A549 (cell line): ENCODE data around the gene BCL2L13. TPM values are rescaled to one million over a fixed set of nuclear protein-coding genes. Genes with fewer than 3 reads are reported as not detected.

Source experiments
- ATAC-seq, 2 experiments: fragments of 200-7000 bp in 1 of 2; fragments of >200 bp in 1 of 2; cut with Nextera tagmentation in 1 of 2; cut with Tn5 transposase in 1 of 2; 3 replicates each; pipeline versions ENCODE4 v1.8.0 to v1.9.1; 2018 to 2020; ENCODE audit warnings: mild to moderate bottlenecking in 1 of 2, moderate library complexity in 1 of 2
- CTCF ChIA-PET: fragments of 300-600 bp; sonication (Branson Sonifier 250); formaldehyde crosslinking; extraction: SDS; loops from one replicate; lab custom pipeline; 2021; ENCODE audit warnings: antibody characterized with exemption, inconsistent platforms; lab: Yijun Ruan, JAX
- POLR2A ChIA-PET: fragments of 350-600 bp; formaldehyde crosslinking; extraction: SDS; loops from one replicate; lab custom pipeline; 2021; ENCODE audit warnings: antibody characterized with exemption, inconsistent platforms; lab: Yijun Ruan, JAX
- DNase-seq, 2 experiments: peaks; one replicate each; pipeline versions ENCODE4 v3.0.0 to v3.0.0-alpha.2; 2011 to 2016; ENCODE audit warnings: low read depth in 1 of 2, low spot score in 1 of 2
- FAIRE-seq: peaks from 2 replicates; lab custom pipeline; 2011; peaks lifted over from hg19 to GRCh38; lab: Jason Lieb, UNC
- H3K27ac ChIP-seq, 2 experiments: fragments of >200 bp; sonication (Bioruptor Twin); formaldehyde crosslinking; 3 replicates each; pipeline ENCODE4 v1.5.1; 2016 to 2017
- H3K4me1 ChIP-seq: fragments of >200 bp; sonication (Bioruptor Twin); formaldehyde crosslinking; 3 replicates; pipeline ENCODE4 v1.6.1; 2016
- H3K4me2 ChIP-seq: fragments of >200 bp; sonication (Bioruptor Twin); formaldehyde crosslinking; 3 replicates; pipeline ENCODE4 v1.6.1; 2016
- H3K4me3 ChIP-seq: fragments of >200 bp; sonication (Bioruptor Twin); formaldehyde crosslinking; 3 replicates; pipeline ENCODE4 v1.5.1; 2016
- H3K9me3 ChIP-seq: fragments of >200 bp; sonication (Bioruptor Twin); formaldehyde crosslinking; 3 replicates; pipeline ENCODE4 v1.6.1; 2016
- BCL3 ChIP-seq: fragments of >200 bp; sonication (Bioruptor Twin); formaldehyde crosslinking; IDR thresholded peaks from 3 replicates; pipeline ENCODE4 v1.6.1; 2016
- BHLHE40 ChIP-seq: IDR thresholded peaks from 2 replicates; pipeline ENCODE4 v1.6.1; 2012; ENCODE audit warnings: low read depth, low read length, inconsistent platforms
- CEBPB ChIP-seq, 2 experiments: fragments of >200 bp in 1 of 2; sonication (Bioruptor Twin) in 1 of 2; formaldehyde crosslinking in 1 of 2; IDR thresholded peaks; 2 replicates each; pipeline ENCODE4 v1.6.1; 2012 to 2016
- CHD2 ChIP-seq: fragments of 150-350 bp; IDR thresholded peaks from 2 replicates; pipeline ENCODE4 v1.6.1; 2014; ENCODE audit warnings: low read length; ENCODE audit not compliant: partially characterized antibody
- CHD4 ChIP-seq: fragments of 200-600 bp; sonication (generic); IDR thresholded peaks from 2 replicates; pipeline ENCODE4 v1.6.1; 2016; ENCODE audit warnings: antibody characterized with exemption, mild to moderate bottlenecking, borderline replicate concordance
- EHF ChIP-seq: fragments of 250-450 bp; sonication (Bioruptor Pico); IDR thresholded peaks from 2 replicates; pipeline ENCODE4 v1.5.0; 2020; ENCODE audit warnings: mild to moderate bottlenecking
- FOSL2 ChIP-seq, 2 experiments: fragments of 450-650 bp in 1 of 2; fragments of >200 bp in 1 of 2; sonication (Bioruptor Twin) in 1 of 2; formaldehyde crosslinking; IDR thresholded peaks; 2 replicates each; pipeline versions ENCODE4 v1.5.0 to v1.6.1; 2016 to 2020; ENCODE audit warnings: mild to moderate bottlenecking in 1 of 2, moderate library complexity in 1 of 2
- FOXS1 ChIP-seq: fragments of 250-450 bp; sonication (Bioruptor Pico); IDR thresholded peaks from 2 replicates; pipeline ENCODE4 v1.5.0; 2020; ENCODE audit warnings: mild to moderate bottlenecking, moderate library complexity
- HES2 ChIP-seq: fragments of >200 bp; sonication (Bioruptor Twin); formaldehyde crosslinking; IDR thresholded peaks from 2 replicates; pipeline ENCODE4 v1.6.1; 2016
- HEYL ChIP-seq: fragments of 250-450 bp; sonication (Bioruptor Pico); IDR thresholded peaks from 2 replicates; pipeline ENCODE4 v1.8.0; 2021; ENCODE audit warnings: mild to moderate bottlenecking, moderate library complexity
- HMGXB4 ChIP-seq: fragments of 250-450 bp; sonication (Bioruptor Pico); IDR thresholded peaks from 2 replicates; pipeline ENCODE4 v1.5.0; 2021; ENCODE audit warnings: mild to moderate bottlenecking, moderate library complexity, borderline replicate concordance
- HOXA7 ChIP-seq: fragments of 250-450 bp; sonication (Bioruptor Pico); IDR thresholded peaks from 2 replicates; pipeline ENCODE4 v1.5.0; 2020; ENCODE audit warnings: mild to moderate bottlenecking, moderate library complexity
- JUN ChIP-seq, 2 experiments: fragments of >200 bp; sonication (Bioruptor Twin); formaldehyde crosslinking; IDR thresholded peaks; 2 replicates in 1 of 2; 3 replicates in 1 of 2; pipeline ENCODE4 v1.6.1; 2016 to 2017
- KDM1A ChIP-seq: fragments of 200-600 bp; sonication (generic); IDR thresholded peaks from 2 replicates; pipeline ENCODE4 v1.6.1; 2016; ENCODE audit warnings: low read depth, mild to moderate bottlenecking
- KDM5A ChIP-seq: fragments of 200-600 bp; sonication (generic); IDR thresholded peaks from 2 replicates; pipeline ENCODE4 v1.6.1; 2016; ENCODE audit warnings: antibody characterized with exemption, mild to moderate bottlenecking
- MAFK ChIP-seq: fragments of 450-650 bp; IDR thresholded peaks from 2 replicates; pipeline ENCODE4 v1.6.1; 2014; ENCODE audit not compliant: partially characterized antibody
- MYC ChIP-seq: IDR thresholded peaks from 2 replicates; pipeline ENCODE4 v1.6.1; 2012; ENCODE audit warnings: mild to moderate bottlenecking, inconsistent platforms, low read length, improper control_type of control experiment, borderline replicate concordance
- PHF8 ChIP-seq: fragments of 200-600 bp; sonication (generic); IDR thresholded peaks from 2 replicates; pipeline ENCODE4 v1.6.1; 2016; ENCODE audit warnings: low read depth, mild to moderate bottlenecking, antibody characterized with exemption, moderate library complexity, borderline replicate concordance
- RAD21 ChIP-seq, 2 experiments: fragments of >200 bp in 1 of 2; sonication (Bioruptor Twin) in 1 of 2; formaldehyde crosslinking in 1 of 2; IDR thresholded peaks in 1 of 2; conservative IDR thresholded peaks in 1 of 2; 2 replicates in 1 of 2; 3 replicates in 1 of 2; pipeline ENCODE4 v1.6.1; 2012 to 2018; ENCODE audit warnings: inconsistent platforms in 1 of 2
- RCOR1 ChIP-seq: fragments of 150-350 bp; IDR thresholded peaks from 2 replicates; pipeline ENCODE4 v1.6.1; 2014; ENCODE audit warnings: antibody characterized with exemption, low read length, low read depth
- REST ChIP-seq: fragments of 200-600 bp; sonication (generic); IDR thresholded peaks from 2 replicates; pipeline ENCODE4 v1.6.1; 2016; ENCODE audit warnings: antibody characterized with exemption, mild to moderate bottlenecking, moderate library complexity
- RFX5 ChIP-seq: fragments of 450-650 bp; IDR thresholded peaks from 2 replicates; pipeline ENCODE4 v1.7.1; 2014; ENCODE audit warnings: antibody characterized with exemption, mild to moderate bottlenecking, moderate library complexity
- SMC3 ChIP-seq: fragments of >200 bp; sonication (Bioruptor Twin); formaldehyde crosslinking; IDR thresholded peaks from 3 replicates; pipeline ENCODE4 v1.6.1; 2018; ENCODE audit warnings: inconsistent platforms
- SREBF2 ChIP-seq: fragments of 450-650 bp; IDR thresholded peaks from 2 replicates; pipeline ENCODE4 v1.6.1; 2014; ENCODE audit warnings: mild to moderate bottlenecking, moderate library complexity
- TFCP2L1 ChIP-seq: fragments of 250-450 bp; sonication (Bioruptor Pico); IDR thresholded peaks from 2 replicates; pipeline ENCODE4 v1.5.0; 2021; ENCODE audit warnings: mild to moderate bottlenecking
- TP53 ChIP-seq: fragments of 250-450 bp; sonication (Bioruptor Pico); IDR thresholded peaks from 2 replicates; pipeline ENCODE4 v1.5.0; 2021; ENCODE audit warnings: mild to moderate bottlenecking, moderate library complexity
- ZC3H11A ChIP-seq: fragments of 450-650 bp; IDR thresholded peaks from 2 replicates; pipeline ENCODE4 v1.6.1; 2014; ENCODE audit warnings: antibody characterized with exemption, mild to moderate bottlenecking
- WGBS: methylation state at CpG from one replicate; pipeline ENCODE4 v1.1.6; 2017; ENCODE audit errors: missing lambda C conversion rate; 5-methylcytosine and 5-hydroxymethylcytosine counted together
- polyA plus RNA-seq, 4 experiments: library from polyadenylated mRNA; depleted of rRNA in 3 of 4; stranded (reverse); fragments of >200 nt; fragmentation: RNase III in 1 of 4; extraction: RNeasy Plus Mini Kit Qiagen cat#74134 plus additional on column Dnase treatment in 1 of 4; gene quantifications; 2 replicates in 3 of 4; 3 replicates in 1 of 4; pipeline ENCODE4 v1.2.3, GENCODE V29; 2011 to 2017
- TF ChIP-seq, protein P1 (sequence below): fragments of 450-650 bp; IDR thresholded peaks from 2 replicates; pipeline ENCODE4 v1.6.1; 2014; ENCODE audit warnings: antibody characterized with exemption

The BCL2L13 gene
- polyA plus RNA-seq, 2 of the 4 experiments (the other 2 are of a cell fraction), result 36.9 to 44.9 TPM

- 96% methylated on average over 5 of the region's 5 CpGs for WGBS
- ChIA-PET POLR2A (interaction anchor here (0.5 kb wide), 1 partner anchor 153 kb away, joined by 3 read pairs; no protein-coding TSS in a partner anchor), CTCF (interaction anchor here (0.7 to 1.6 kb wide), 2 partner anchors 120 to 292 kb away, joined by 3 to 4 read pairs; no protein-coding TSS in a partner anchor)
- peaks cover 42% of the 10 kb centered on the region for H3K4me1 ChIP-seq
- no peak for FAIRE-seq
- no peak overlapping the region for H3K27ac ChIP-seq
- no peak for DNase-seq
- ATAC-seq, result no peak
- no peak overlapping the region for H3K4me2 ChIP-seq
- H3K9me3 ChIP-seq, result no peaks in the 10 kb centered on the region
- no peak for TF ChIP-seq MYC
- H3K4me3 ChIP-seq, result no peak overlapping the region
Observed at GRCh38 chr22:17710023-17710422, 71.5 kb downstream of the BCL2L13 start.

DNA sequence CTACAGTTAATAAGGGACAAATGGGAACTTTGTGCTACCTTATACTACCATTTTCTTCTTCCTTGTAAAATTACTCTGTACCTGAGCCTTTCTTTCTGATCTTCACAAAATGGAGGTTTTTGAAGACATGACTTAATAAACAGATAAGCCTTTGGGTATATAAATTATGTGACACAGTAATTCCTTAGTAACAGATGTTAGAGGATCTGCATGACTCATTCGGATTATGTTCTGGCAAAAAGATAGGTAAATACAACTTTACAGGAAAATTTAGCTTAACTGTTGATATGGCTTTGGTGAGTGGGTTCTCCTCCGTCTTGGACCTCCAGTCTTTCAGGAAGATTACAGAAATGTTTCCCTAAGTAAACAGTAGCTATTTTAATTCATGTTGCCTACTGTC lies 73.9 kb downstream of the BCL2L13 start:
- ChIA-PET CTCF (no interaction called here), POLR2A (no interaction called here)
- WGBS, result 12% methylated on average over 2 of the region's 2 CpGs
- peaks cover 33% of the 10 kb centered on the region for H3K4me1 ChIP-seq
- no peak overlapping the region for H3K4me3 ChIP-seq
- H3K27ac ChIP-seq, result no peak overlapping the region
- ATAC-seq (no peak), FAIRE-seq (no peak), DNase-seq (no peak)
- TF ChIP-seq CHD4 (no peak), ZC3H11A (no peak), JUN (IDR thresholded peaks at IDR 0.05) (no peak), BCL3 (no peak), MAFK (no peak), KDM1A (no peak), CEBPB (IDR thresholded peaks at IDR 0.05) (no peak), HES2 (no peak), CHD2 (no peak), TP53 (CRISPR knock-in tag) (no peak), HOXA7 (CRISPR knock-in tag) (no peak), TFCP2L1 (CRISPR knock-in tag) (no peak), BHLHE40 (no peak), EHF (CRISPR knock-in tag) (no peak), FOXS1 (CRISPR knock-in tag) (no peak), HEYL (CRISPR knock-in tag) (no peak), REST (no peak)
- TF ChIP-seq, protein P1, sequence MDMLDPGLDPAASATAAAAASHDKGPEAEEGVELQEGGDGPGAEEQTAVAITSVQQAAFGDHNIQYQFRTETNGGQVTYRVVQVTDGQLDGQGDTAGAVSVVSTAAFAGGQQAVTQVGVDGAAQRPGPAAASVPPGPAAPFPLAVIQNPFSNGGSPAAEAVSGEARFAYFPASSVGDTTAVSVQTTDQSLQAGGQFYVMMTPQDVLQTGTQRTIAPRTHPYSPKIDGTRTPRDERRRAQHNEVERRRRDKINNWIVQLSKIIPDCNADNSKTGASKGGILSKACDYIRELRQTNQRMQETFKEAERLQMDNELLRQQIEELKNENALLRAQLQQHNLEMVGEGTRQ, result no peak
- no peaks in the 10 kb centered on the region for H3K9me3 ChIP-seq
- H3K4me2 ChIP-seq, result peak overlapping the region; percentile 16

GRCh38 chr22:17716529-17716928 lies 78.0 kb downstream of the BCL2L13 start:
- Histone ChIP-seq H3K9me3 (no peaks in the 10 kb centered on the region), H3K4me2 (no peak overlapping the region), H3K4me3 (no peak overlapping the region), H3K4me1 (peaks cover 14% of the 10 kb centered on the region), H3K27ac (no peak overlapping the region)
- DNase-seq (no peak), ATAC-seq (no peak), FAIRE-seq (no peak)
- WGBS, result 90% methylated on average over 3 of the region's 3 CpGs
- POLR2A ChIA-PET, result no interaction called here
- CTCF ChIA-PET, result no interaction called here
- TF ChIP-seq KDM5A (no peak), PHF8 (no peak), FOSL2 (IDR thresholded peaks at IDR 0.05) (no peak), FOSL2 (CRISPR knock-in tag; IDR thresholded peaks at IDR 0.05) (no peak), SMC3 (no peak), HMGXB4 (CRISPR knock-in tag) (no peak), RFX5 (no peak), RAD21 (conservative IDR thresholded peaks at IDR 0.05 in 1 of 2, IDR thresholded peaks at IDR 0.05 in 1 of 2) (no peak), RCOR1 (no peak), SREBF2 (no peak)
